SU-DHL-6 (cell line): ENCODE data around the gene NELFB.

Source experiments
- EZH2phosphoT487 ChIP-seq: fragments of 200-600 bp; sonication (generic), shearing (Covaris generic); conservative IDR thresholded peaks from 2 replicates; pipeline ENCODE4 v1.6.1; 2018; ENCODE audit warnings: mild to moderate bottlenecking, antibody characterized with exemption, low read length, moderate library complexity, mixed read lengths
- TF ChIP-seq, protein P1 (sequence below): fragments of 200-600 bp; sonication (generic); IDR thresholded peaks from one replicate; pipeline ENCODE4 v1.5.1; 2017; ENCODE audit warnings: antibody characterized with exemption, mild to moderate bottlenecking, low read length, moderate library complexity; ENCODE audit not compliant: insufficient read depth, poor library complexity, severe bottlenecking

DNA sequence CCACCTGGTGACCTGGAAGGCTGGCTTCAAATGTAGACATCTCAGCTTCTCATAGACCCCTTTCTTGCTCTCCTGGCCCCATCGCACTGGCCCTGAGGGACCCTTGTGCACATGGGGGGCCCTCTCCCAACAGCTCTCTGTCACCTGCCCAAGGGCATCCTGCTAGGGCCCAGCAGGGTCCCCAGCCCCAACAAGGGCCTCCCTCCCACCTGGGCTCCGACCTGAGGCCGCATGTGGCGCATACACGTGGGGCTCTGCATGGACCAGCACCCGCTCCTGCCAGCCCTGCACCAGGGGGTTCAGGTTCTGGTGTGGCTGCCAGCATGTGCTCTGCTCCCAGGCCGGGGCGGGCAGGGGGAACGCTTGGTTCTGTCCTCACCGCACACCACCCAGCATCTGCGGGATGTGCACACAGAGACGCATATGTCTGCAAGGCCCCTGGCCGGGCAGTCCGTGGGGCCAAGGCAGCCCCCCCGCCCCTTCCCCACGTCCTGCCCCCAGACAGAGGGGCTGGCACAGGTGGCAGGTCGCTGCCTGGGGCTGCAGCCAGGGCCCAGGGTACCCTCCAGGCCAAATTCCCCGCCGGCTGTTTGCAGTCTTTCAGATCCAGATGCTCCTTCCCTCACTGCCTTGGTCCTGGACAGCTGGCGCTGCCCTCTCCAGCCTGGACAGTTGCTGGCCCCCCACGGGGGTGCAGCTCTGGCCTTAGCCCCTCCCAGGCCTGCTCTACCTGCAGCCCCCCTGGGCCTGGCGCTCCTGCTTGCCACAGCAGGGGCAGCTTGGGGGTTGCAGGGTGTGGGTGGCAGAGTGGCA is 64.8 kb downstream of the NELFB start:
- TF ChIP-seq, protein P1, sequence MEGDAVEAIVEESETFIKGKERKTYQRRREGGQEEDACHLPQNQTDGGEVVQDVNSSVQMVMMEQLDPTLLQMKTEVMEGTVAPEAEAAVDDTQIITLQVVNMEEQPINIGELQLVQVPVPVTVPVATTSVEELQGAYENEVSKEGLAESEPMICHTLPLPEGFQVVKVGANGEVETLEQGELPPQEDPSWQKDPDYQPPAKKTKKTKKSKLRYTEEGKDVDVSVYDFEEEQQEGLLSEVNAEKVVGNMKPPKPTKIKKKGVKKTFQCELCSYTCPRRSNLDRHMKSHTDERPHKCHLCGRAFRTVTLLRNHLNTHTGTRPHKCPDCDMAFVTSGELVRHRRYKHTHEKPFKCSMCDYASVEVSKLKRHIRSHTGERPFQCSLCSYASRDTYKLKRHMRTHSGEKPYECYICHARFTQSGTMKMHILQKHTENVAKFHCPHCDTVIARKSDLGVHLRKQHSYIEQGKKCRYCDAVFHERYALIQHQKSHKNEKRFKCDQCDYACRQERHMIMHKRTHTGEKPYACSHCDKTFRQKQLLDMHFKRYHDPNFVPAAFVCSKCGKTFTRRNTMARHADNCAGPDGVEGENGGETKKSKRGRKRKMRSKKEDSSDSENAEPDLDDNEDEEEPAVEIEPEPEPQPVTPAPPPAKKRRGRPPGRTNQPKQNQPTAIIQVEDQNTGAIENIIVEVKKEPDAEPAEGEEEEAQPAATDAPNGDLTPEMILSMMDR: no peak
- TF ChIP-seq EZH2phosphoT487: no peak
